Measurements from ENCODE around the gene AQR. TPM values are rescaled to one million over a fixed set of nuclear protein-coding genes. Genes with fewer than 3 reads are reported as not detected.

Gene AQR
- total RNA-seq = 10 to 100 TPM; 38.1 to 43.5 (median 41.3) TPM
- polyA plus RNA-seq = 10 to 100 TPM; 12.7 to 14.2 TPM
- total RNA-seq = 110 reads per million, percentile 86 among the genes with 10 or more reads in this experiment

DNA sequence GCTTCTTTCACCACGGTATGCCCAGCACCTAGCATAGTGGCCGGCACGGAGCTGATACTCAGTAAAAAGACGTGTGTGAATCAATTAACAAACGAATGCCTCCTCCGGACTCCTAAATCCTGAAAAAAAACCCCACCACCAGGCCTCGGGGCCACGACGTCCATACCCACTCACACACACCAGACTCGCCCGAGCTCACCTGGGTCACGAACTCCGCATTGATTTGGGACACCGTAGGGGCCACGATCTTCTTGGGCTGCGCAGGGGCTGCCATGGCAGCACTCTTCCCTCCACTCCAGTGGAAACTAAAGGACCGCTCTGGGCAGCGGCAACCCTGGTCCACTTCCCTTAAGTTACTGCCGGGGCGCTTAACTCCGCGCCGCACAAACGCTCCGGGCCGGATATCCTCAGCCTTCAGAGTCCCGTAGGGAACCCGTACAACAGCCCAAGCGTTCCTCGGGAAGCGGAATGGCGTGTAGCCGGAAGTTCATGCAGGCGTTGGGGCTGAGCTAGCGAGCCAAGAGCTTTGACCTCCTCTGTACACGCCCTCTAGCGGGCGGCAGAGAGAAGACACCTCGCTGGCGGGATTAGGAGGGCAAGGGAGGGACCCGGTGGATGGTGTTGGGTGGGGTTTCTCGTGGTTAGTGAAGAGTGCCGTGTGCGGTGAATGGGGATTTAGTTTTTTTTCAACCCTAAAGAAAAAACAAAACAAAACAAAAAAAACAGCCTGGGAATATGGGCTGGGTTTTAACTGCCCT, at the start of gene AQR:
AQR (minus strand) TSS at position 403 of the 758 bp plus-strand sequence; CDS start at position 274, 129 bp downstream.
- Mint-ChIP-seq H3K4me3 (peak within 1 kb of the TSS; percentile 92 to 99 (median 98)), H3K4me1 (peaks cover 30 to 56% (median 51%) of the 10 kb centered on the region in 7 donors), H3K9me3 (no peaks in the 10 kb centered on the region), H3K36me3 (peaks cover 4 to 13% (median 8%) of the 10 kb centered on the region in 5 donors), H3K27ac (peak within 1 kb of the TSS; percentile 88 to 100 (median 95)), H3K27me3 (no peaks in the 10 kb centered on the region)
- peak; percentile 98 for ATAC-seq
- H3K9me3 ChIP-seq (ENCODE audit: control insufficient read depth in 2 of 3, low read length in 3 of 3) = no peaks in the 10 kb centered on the region
- peaks cover 0 to 4% (median 0%) of the 10 kb centered on the region in 3 experiments for H3K36me3 ChIP-seq (ENCODE audit: control insufficient read depth in 2 of 3, insufficient read depth in 3 of 3, low read length in 3 of 3)
- POLR2A ChIA-PET = interaction anchor here (0.6 to 4.0 kb wide), 9 partner anchors 8 to 744 kb away, joined by 3 to 126 read pairs (median 3); partner anchors contain the start of genes EMC4 and ZNF770
- CTCF ChIA-PET = interaction anchor here (0.6 to 2.3 kb wide), 8 partner anchors 13 to 835 kb away, joined by 3 to 27 read pairs (median 3); partner anchors contain the start of gene ZNF770
- H3K4me1 ChIP-seq (ENCODE audit: control insufficient read depth in 2 of 2, insufficient read depth in 2 of 2, low read length in 2 of 2) = peaks cover 10 to 15% of the 10 kb centered on the region in 2 donors
- peak; percentile 74 to 91 (median 85) for DNase-seq
- H3K4me3 ChIP-seq (ENCODE audit: low read length) = peak within 1 kb of the TSS; percentile 99
- H3K27me3 ChIP-seq (ENCODE audit: control insufficient read depth in 2 of 2, insufficient read depth in 2 of 2, low read length in 2 of 2) = no peaks in the 10 kb centered on the region
- intact Hi-C loops (cut with micrococcal nuclease) = loop anchor here (1.0 to 10.0 kb wide), 11 partner anchors 17 to 1608 kb away; partner anchors contain the start of genes EMC4 (in 2 of the 2), ZNF770 (in 2 of the 2), AVEN (in 1 of the 2) and CDIN1 (in 1 of the 2)
- peak within 1 kb of the TSS; percentile 83 for H3K27ac ChIP-seq (ENCODE audit: low read depth, low read length)

DNA sequence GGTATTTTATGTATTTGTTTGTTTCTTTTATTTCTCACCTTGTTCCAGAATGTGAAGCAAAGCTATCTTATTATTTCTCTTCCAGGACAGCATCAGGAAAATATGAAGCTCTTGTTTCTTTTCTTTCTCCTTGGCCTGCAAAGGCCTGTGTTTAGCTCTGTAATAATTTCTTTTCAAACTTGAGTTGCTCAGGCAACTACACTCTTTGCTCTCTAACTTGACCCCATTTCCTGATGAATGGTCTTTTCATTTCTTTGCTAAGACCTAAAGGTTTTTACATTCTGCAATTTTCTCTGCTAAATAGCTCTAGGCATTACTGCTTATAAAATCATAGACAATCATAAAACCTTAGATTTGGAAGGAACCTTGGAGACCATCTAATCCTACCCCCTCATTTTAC, 44.7 kb upstream of the AQR start:
- Mint-ChIP-seq H3K36me3 (no peaks in the 10 kb centered on the region), H3K4me3 (no peak overlapping the region), H3K4me1 (peaks cover 0 to 4% (median 0%) of the 10 kb centered on the region in 7 donors), H3K9me3 (no peaks in the 10 kb centered on the region), H3K27ac (no peak overlapping the region), H3K27me3 (peaks cover 0 to 15% (median 7%) of the 10 kb centered on the region in 5 donors)
- CTCF ChIA-PET = no interaction called here
- Histone ChIP-seq H3K9me3 (ENCODE audit: control insufficient read depth in 2 of 3, low read length in 3 of 3) (no peaks in the 10 kb centered on the region), H3K27ac (ENCODE audit: low read depth, low read length) (no peak overlapping the region), H3K4me3 (ENCODE audit: low read length) (no peak overlapping the region), H3K27me3 (ENCODE audit: control insufficient read depth in 2 of 2, insufficient read depth in 2 of 2, low read length in 2 of 2) (no peaks in the 10 kb centered on the region), H3K4me1 (ENCODE audit: control insufficient read depth in 2 of 2, insufficient read depth in 2 of 2, low read length in 2 of 2) (no peaks in the 10 kb centered on the region), H3K36me3 (ENCODE audit: control insufficient read depth in 2 of 3, insufficient read depth in 3 of 3, low read length in 3 of 3) (no peaks in the 10 kb centered on the region)
- DNase-seq (no peak), ATAC-seq (no peak)
- intact Hi-C loops (cut with micrococcal nuclease) = no loop called here
- POLR2A ChIA-PET = no interaction called here

GRCh38 chr15:35013370-35013769, 43.8 kb upstream of the AQR start:
- intact Hi-C loops (cut with micrococcal nuclease) = no loop called here
- no peak overlapping the region for H3K27ac ChIP-seq (ENCODE audit: low read depth, low read length)
- H3K9me3 Mint-ChIP-seq = no peaks in the 10 kb centered on the region
- H3K36me3 ChIP-seq (ENCODE audit: control insufficient read depth in 2 of 3, insufficient read depth in 3 of 3, low read length in 3 of 3) = no peaks in the 10 kb centered on the region
- no peaks in the 10 kb centered on the region for H3K9me3 ChIP-seq (ENCODE audit: control insufficient read depth in 2 of 3, low read length in 3 of 3)
- H3K4me3 Mint-ChIP-seq = no peak overlapping the region
- H3K4me1 ChIP-seq (ENCODE audit: control insufficient read depth in 2 of 2, insufficient read depth in 2 of 2, low read length in 2 of 2) = no peaks in the 10 kb centered on the region
- no peak overlapping the region for H3K4me3 ChIP-seq (ENCODE audit: low read length)
- ChIA-PET CTCF (interaction anchor here (0.5 kb wide), 1 partner anchor 9 kb away, joined by 3 read pairs; no protein-coding TSS in a partner anchor), POLR2A (no interaction called here)
- no peaks in the 10 kb centered on the region for H3K27me3 ChIP-seq (ENCODE audit: control insufficient read depth in 2 of 2, insufficient read depth in 2 of 2, low read length in 2 of 2)
- no peak for DNase-seq
- no peaks in the 10 kb centered on the region for H3K36me3 Mint-ChIP-seq
- no peak for ATAC-seq
- peaks cover 0 to 15% (median 7%) of the 10 kb centered on the region in 5 donors for H3K27me3 Mint-ChIP-seq
- no peak overlapping the region for H3K27ac Mint-ChIP-seq
- H3K4me1 Mint-ChIP-seq = peaks cover 0 to 4% (median 0%) of the 10 kb centered on the region in 7 donors

DNA sequence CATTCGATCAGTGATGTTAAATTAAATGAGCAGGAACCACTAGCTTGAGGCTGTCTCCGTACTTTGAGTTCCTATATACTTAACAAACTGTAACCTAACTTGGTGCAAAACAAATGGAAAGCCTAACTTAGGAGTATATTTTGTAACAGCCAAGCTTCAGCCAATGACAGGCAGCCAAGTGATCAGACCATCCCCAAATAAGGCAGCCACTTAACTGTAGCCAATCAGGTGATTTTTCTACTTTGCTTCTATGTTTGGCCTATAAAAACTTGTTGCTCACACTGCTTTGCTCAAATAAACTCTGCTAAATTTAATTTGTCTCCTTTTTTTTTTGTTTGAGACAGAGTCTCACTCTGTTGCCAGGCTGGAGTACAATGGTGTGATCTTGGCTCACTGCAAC, 37.9 kb upstream of the AQR start:
- DNase-seq = no peak
- H3K4me1 Mint-ChIP-seq = no peaks in the 10 kb centered on the region
- Histone ChIP-seq H3K4me1 (ENCODE audit: control insufficient read depth in 2 of 2, insufficient read depth in 2 of 2, low read length in 2 of 2) (no peaks in the 10 kb centered on the region), H3K36me3 (ENCODE audit: control insufficient read depth in 2 of 3, insufficient read depth in 3 of 3, low read length in 3 of 3) (no peaks in the 10 kb centered on the region), H3K9me3 (ENCODE audit: control insufficient read depth in 2 of 3, low read length in 3 of 3) (no peaks in the 10 kb centered on the region), H3K4me3 (ENCODE audit: low read length) (no peak overlapping the region), H3K27ac (ENCODE audit: low read depth, low read length) (no peak overlapping the region), H3K27me3 (ENCODE audit: control insufficient read depth in 2 of 2, insufficient read depth in 2 of 2, low read length in 2 of 2) (no peaks in the 10 kb centered on the region)
- intact Hi-C loops (cut with micrococcal nuclease) = no loop called here
- no peak overlapping the region for H3K4me3 Mint-ChIP-seq
- no peak overlapping the region for H3K27ac Mint-ChIP-seq
- H3K36me3 Mint-ChIP-seq = no peaks in the 10 kb centered on the region
- H3K9me3 Mint-ChIP-seq = no peaks in the 10 kb centered on the region
- CTCF ChIA-PET = no interaction called here
- no peak for ATAC-seq
- POLR2A ChIA-PET = no interaction called here
- H3K27me3 Mint-ChIP-seq = peaks cover 0 to 8% (median 3%) of the 10 kb centered on the region in 5 donors

DNA sequence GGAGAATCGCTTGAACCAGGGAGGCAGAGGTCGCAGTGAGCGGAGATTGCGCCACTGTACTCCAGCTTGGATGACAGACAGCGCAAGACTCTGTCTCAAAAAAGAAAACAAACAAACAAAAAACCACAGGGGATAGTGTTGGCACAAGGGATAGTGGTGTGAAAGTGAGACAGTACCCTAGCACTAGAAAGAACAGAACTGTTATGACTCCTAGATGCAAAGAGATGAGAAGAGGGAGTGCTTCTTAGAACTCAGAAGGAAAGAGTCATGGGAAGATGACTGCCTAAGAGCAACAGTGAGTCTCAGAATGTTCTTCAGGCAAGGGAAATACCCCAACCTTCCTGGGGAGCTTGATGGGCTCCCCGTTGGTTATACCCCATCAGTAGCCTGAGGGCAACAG, 36.4 kb upstream of the AQR start:
- intact Hi-C loops (cut with micrococcal nuclease) = no loop called here
- Histone ChIP-seq H3K36me3 (ENCODE audit: control insufficient read depth in 2 of 3, insufficient read depth in 3 of 3, low read length in 3 of 3) (no peaks in the 10 kb centered on the region), H3K4me1 (ENCODE audit: control insufficient read depth in 2 of 2, insufficient read depth in 2 of 2, low read length in 2 of 2) (no peaks in the 10 kb centered on the region), H3K9me3 (ENCODE audit: control insufficient read depth in 2 of 3, low read length in 3 of 3) (no peaks in the 10 kb centered on the region), H3K27ac (ENCODE audit: low read depth, low read length) (no peak overlapping the region), H3K27me3 (ENCODE audit: control insufficient read depth in 2 of 2, insufficient read depth in 2 of 2, low read length in 2 of 2) (no peaks in the 10 kb centered on the region), H3K4me3 (ENCODE audit: low read length) (no peak overlapping the region)
- DNase-seq (no peak), ATAC-seq (no peak)
- Mint-ChIP-seq H3K36me3 (no peaks in the 10 kb centered on the region), H3K27ac (no peak overlapping the region), H3K9me3 (no peaks in the 10 kb centered on the region), H3K27me3 (peaks cover 0 to 3% (median 0%) of the 10 kb centered on the region in 5 donors), H3K4me3 (no peak overlapping the region), H3K4me1 (no peaks in the 10 kb centered on the region)
- POLR2A ChIA-PET = no interaction called here
- CTCF ChIA-PET = no interaction called here

DNA sequence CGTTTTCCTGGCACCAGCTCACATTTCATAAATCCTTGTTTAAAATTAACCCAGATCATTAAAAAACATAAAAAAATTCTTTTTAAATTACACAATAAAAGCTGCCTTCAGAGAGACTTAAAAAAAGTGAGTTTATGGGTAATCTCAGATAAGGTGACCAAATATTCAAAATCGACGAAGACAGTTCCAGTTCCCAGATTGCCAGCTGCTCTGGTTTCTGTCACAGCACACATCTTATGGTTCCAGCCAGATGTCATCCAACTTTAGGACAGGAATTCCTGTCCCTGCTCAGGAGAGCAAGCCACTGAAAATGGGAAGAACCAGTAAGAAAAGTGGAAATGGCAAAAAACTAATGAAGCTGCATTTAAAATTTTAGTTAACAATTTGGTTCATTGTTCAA, 34.4 kb upstream of the AQR start:
- no peak for DNase-seq
- Mint-ChIP-seq H3K9me3 (no peaks in the 10 kb centered on the region), H3K27ac (no peak overlapping the region), H3K36me3 (no peaks in the 10 kb centered on the region), H3K27me3 (peaks cover 0 to 3% (median 0%) of the 10 kb centered on the region in 5 donors), H3K4me1 (peaks cover 0 to 3% (median 0%) of the 10 kb centered on the region in 7 donors), H3K4me3 (no peak overlapping the region)
- ChIA-PET CTCF (no interaction called here), POLR2A (no interaction called here)
- Histone ChIP-seq H3K27me3 (ENCODE audit: control insufficient read depth in 2 of 2, insufficient read depth in 2 of 2, low read length in 2 of 2) (no peaks in the 10 kb centered on the region), H3K36me3 (ENCODE audit: control insufficient read depth in 2 of 3, insufficient read depth in 3 of 3, low read length in 3 of 3) (no peaks in the 10 kb centered on the region), H3K4me1 (ENCODE audit: control insufficient read depth in 2 of 2, insufficient read depth in 2 of 2, low read length in 2 of 2) (no peaks in the 10 kb centered on the region), H3K4me3 (ENCODE audit: low read length) (no peak overlapping the region), H3K27ac (ENCODE audit: low read depth, low read length) (no peak overlapping the region), H3K9me3 (ENCODE audit: control insufficient read depth in 2 of 3, low read length in 3 of 3) (no peaks in the 10 kb centered on the region)
- ATAC-seq = no peak
- intact Hi-C loops (cut with micrococcal nuclease) = no loop called here

Measured in naive thymus-derived CD4-positive, alpha-beta T cell (primary cell).